Inferior parietal cortex (tissue), 1 donor: ENCODE results near the gene MMP20.
A peak's percentile ranks its signal among the peaks of the same experiment; 100 is the strongest.

ENCODE experiments used
- DNase-seq: peaks from one replicate; pipeline ENCODE4 v3.0.0-alpha.2; 2016; ENCODE audit errors: extremely low spot score

The MMP20 gene

GRCh38 chr11:102622258-102622657, 2.9 kb downstream of the MMP20 start:
- DNase-seq, result no peak

GRCh38 chr11:102620818-102621561, 4.1 kb downstream of the MMP20 start:
- no peak for DNase-seq

GRCh38 chr11:102620179-102620578, 5.0 kb downstream of the MMP20 start:
- no peak for DNase-seq

- no peak for DNase-seq
These were observed 7.6 kb downstream of the MMP20 start for GRCh38 chr11:102617466-102618008.

- DNase-seq, result no peak
These were observed 9.2 kb downstream of the MMP20 start for GRCh38 chr11:102615894-102616432.

GRCh38 chr11:102615077-102615893, 9.8 kb downstream of the MMP20 start:
- DNase-seq, result no peak

GRCh38 chr11:102614485-102614884, 10.6 kb downstream of the MMP20 start:
- no peak for DNase-seq

GRCh38 chr11:102614031-102614430, 11.1 kb downstream of the MMP20 start:
- DNase-seq, result no peak

GRCh38 chr11:102613450-102613849, 11.7 kb downstream of the MMP20 start:
- no peak for DNase-seq

GRCh38 chr11:102611291-102611690, 13.8 kb downstream of the MMP20 start:
- DNase-seq, result no peak

GRCh38 chr11:102610200-102610599, 14.9 kb downstream of the MMP20 start:
- DNase-seq, result no peak

GRCh38 chr11:102608699-102609098, 16.4 kb downstream of the MMP20 start:
- DNase-seq, result no peak

- no peak for DNase-seq
These were observed 20.3 kb downstream of the MMP20 start for GRCh38 chr11:102604875-102605274.

GRCh38 chr11:102604011-102604410, 21.1 kb downstream of the MMP20 start:
- DNase-seq, result no peak

GRCh38 chr11:102603576-102603975, 21.6 kb downstream of the MMP20 start:
- no peak for DNase-seq

GRCh38 chr11:102603091-102603490, 22.0 kb downstream of the MMP20 start:
- peak; percentile 85 for DNase-seq

GRCh38 chr11:102600666-102601065, 24.5 kb downstream of the MMP20 start:
- DNase-seq, result no peak

- no peak for DNase-seq
These were observed 25.4 kb downstream of the MMP20 start for GRCh38 chr11:102599642-102600261.

GRCh38 chr11:102598272-102598671, 26.9 kb downstream of the MMP20 start:
- DNase-seq, result no peak

- DNase-seq, result no peak
These were observed 28.6 kb downstream of the MMP20 start for GRCh38 chr11:102596578-102596977.

GRCh38 chr11:102592634-102593581, 32.2 kb downstream of the MMP20 start:
- DNase-seq, result no peak
